GM18520 (cell line): Measurements from ENCODE around the gene RBM20.
A peak's percentile ranks its signal among the peaks of the same experiment; 100 is the strongest.

Experiments used
- ATAC-seq: cut with Tn5 transposase; IDR thresholded peaks from one replicate; pipeline ENCODE4 v1.9.1; 2021; ENCODE audit not compliant: unreplicated experiment

Gene RBM20

GRCh38 chr10:110827410-110827809, 183.3 kb downstream of the RBM20 start:
- no peak for ATAC-seq

- ATAC-seq = no peak
Observed at GRCh38 chr10:110827875-110828274, 183.7 kb downstream of the RBM20 start.

- no peak for ATAC-seq
Observed at GRCh38 chr10:110828525-110828924, 184.4 kb downstream of the RBM20 start.

GRCh38 chr10:110829721-110830410, 185.7 kb downstream of the RBM20 start:
- no peak for ATAC-seq

GRCh38 chr10:110833234-110833940, 189.3 kb downstream of the RBM20 start:
- ATAC-seq = no peak

GRCh38 chr10:110833941-110834628, 189.9 kb downstream of the RBM20 start:
- no peak for ATAC-seq

GRCh38 chr10:110834629-110835301, 190.6 kb downstream of the RBM20 start:
- ATAC-seq = no peak

GRCh38 chr10:110835841-110836240, 191.7 kb downstream of the RBM20 start:
- ATAC-seq = no peak

GRCh38 chr10:110836706-110837105, 192.6 kb downstream of the RBM20 start:
- no peak for ATAC-seq

GRCh38 chr10:110837418-110838171, 193.5 kb downstream of the RBM20 start:
- ATAC-seq = no peak

GRCh38 chr10:110840225-110840922, 196.2 kb downstream of the RBM20 start:
- ATAC-seq = no peak

GRCh38 chr10:110840923-110841428, 196.8 kb downstream of the RBM20 start:
- ATAC-seq = no peak

GRCh38 chr10:110841767-110842267, 197.7 kb downstream of the RBM20 start:
- peak; percentile 66 for ATAC-seq

- ATAC-seq = no peak
Observed at GRCh38 chr10:110842326-110842904, 198.3 kb downstream of the RBM20 start.

GRCh38 chr10:110843031-110843430, 198.9 kb downstream of the RBM20 start:
- peak; percentile 66 for ATAC-seq

- no peak for ATAC-seq
Observed at GRCh38 chr10:110843796-110844616, 199.9 kb downstream of the RBM20 start.

GRCh38 chr10:110844617-110844881, 200.4 kb downstream of the RBM20 start:
- ATAC-seq = no peak

- ATAC-seq = no peak
Observed at GRCh38 chr10:110845192-110845755, 201.1 kb downstream of the RBM20 start.
